ENCODE results near the gene MBLAC1.

MBLAC1 gene

GRCh38 chr7:100098913-100099312 is 27.9 kb upstream of the MBLAC1 start:
- no peak for DNase-seq

GRCh38 chr7:100099452-100099851 is 27.3 kb upstream of the MBLAC1 start:
- no peak for DNase-seq

- peak; percentile 90 for DNase-seq
These were observed 26.2 kb upstream of the MBLAC1 start for GRCh38 chr7:100100420-100101015.

- peak; percentile 98 for DNase-seq
These were observed 25.5 kb upstream of the MBLAC1 start, which contains the start of the genes AP4M1 and MCM7 for GRCh38 chr7:100101016-100101862. TSS of gene AP4M1 (plus strand) at chr7:100101643. CDS start at chr7:100101715, 72 bp downstream. TSS of gene MCM7 (minus strand) at chr7:100101397. CDS start at chr7:100101294, 103 bp downstream.

GRCh38 chr7:100102950-100103840 is 23.6 kb upstream of the MBLAC1 start:
- no peak for DNase-seq

- no peak for DNase-seq
These were observed 21.2 kb upstream of the MBLAC1 start for GRCh38 chr7:100105534-100105933.

GRCh38 chr7:100106633-100107032 is 20.1 kb upstream of the MBLAC1 start:
- no peak for DNase-seq

GRCh38 chr7:100107125-100107737 is 19.5 kb upstream of the MBLAC1 start:
- no peak for DNase-seq

- no peak for DNase-seq
These were observed 18.9 kb upstream of the MBLAC1 start for GRCh38 chr7:100107890-100108289.

- DNase-seq = no peak
These were observed 17.1 kb upstream of the MBLAC1 start for GRCh38 chr7:100109521-100110163.

GRCh38 chr7:100111156-100111555 is 15.6 kb upstream of the MBLAC1 start:
- DNase-seq = no peak

GRCh38 chr7:100111914-100112313 is 14.9 kb upstream of the MBLAC1 start:
- DNase-seq = no peak

GRCh38 chr7:100115026-100115425 is 11.7 kb upstream of the MBLAC1 start:
- no peak for DNase-seq

GRCh38 chr7:100118388-100119071 is 8.2 kb upstream of the MBLAC1 start:
- no peak for DNase-seq

GRCh38 chr7:100119072-100119969 is 7.4 kb upstream of the MBLAC1 start, which contains the start of the genes CNPY4 and TAF6:
TSS of gene CNPY4 (plus strand) at chr7:100119634. CDS start at chr7:100119745, 111 bp downstream.
TSS of gene TAF6 (minus strand) at chr7:100119358. CDS start at chr7:100114209, 5,149 bp downstream.
- peak; percentile 94 for DNase-seq

GRCh38 chr7:100119970-100120732 is 6.6 kb upstream of the MBLAC1 start:
- DNase-seq = no peak

GRCh38 chr7:100120733-100121036 is 6.1 kb upstream of the MBLAC1 start:
- DNase-seq = no peak

- DNase-seq = peak; percentile 67
These were observed 4.7 kb upstream of the MBLAC1 start for GRCh38 chr7:100122067-100122466.

GRCh38 chr7:100122568-100122967 is 4.2 kb upstream of the MBLAC1 start:
- DNase-seq = no peak

Measured in NCI-H1436 (cell line).